GM21825 (cell line): ENCODE measurements around the gene SLC2A6.

Experiments used
- ATAC-seq: cut with Tn5 transposase; IDR thresholded peaks from one replicate; pipeline ENCODE4 v1.9.1; 2021; ENCODE audit warnings: mild to moderate bottlenecking, moderate library complexity; ENCODE audit not compliant: unreplicated experiment

SLC2A6 gene

DNA sequence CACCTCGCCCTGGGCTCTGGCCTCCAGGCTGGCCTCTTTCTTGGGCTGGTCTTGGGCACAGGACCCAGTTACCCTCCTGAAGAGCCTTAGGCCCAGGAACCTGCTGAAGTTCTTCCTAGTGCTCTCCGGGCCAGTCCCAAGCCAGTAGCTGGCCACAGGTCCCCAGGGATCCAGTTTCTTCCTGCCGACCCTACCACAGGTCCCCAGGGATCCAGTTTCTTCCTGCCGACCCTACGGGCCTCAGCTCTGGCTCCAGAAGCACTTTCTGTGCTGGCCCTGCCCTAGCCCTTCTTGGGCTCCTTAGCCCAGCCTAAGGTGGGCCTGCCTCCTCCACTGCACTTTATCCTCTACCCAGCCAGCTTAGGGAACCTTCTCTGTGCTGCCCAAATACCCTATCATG, 37.3 kb downstream of the SLC2A6 start:
- no peak for ATAC-seq

- no peak for ATAC-seq
These were observed 38.0 kb downstream of the SLC2A6 start for GRCh38 chr9:133440874-133441273.

DNA sequence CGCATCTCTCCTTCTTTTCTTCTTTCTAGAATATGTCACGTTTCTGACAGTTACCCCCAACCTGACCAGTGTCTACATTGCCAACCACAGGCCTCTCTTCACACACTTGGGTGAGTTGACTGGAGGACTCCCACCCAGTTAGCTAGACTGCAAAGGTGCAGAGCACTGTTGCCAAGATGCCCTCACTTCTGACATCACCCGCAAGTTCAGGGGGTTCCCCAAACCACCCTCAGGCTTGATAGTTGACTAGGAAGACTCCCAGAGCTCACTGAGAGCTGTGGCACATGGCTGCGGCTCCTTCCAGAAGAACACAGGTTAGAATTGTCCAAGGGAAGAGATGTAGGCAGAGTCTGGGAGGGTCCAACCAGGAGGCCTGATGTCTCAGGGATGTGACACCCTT, 39.6 kb downstream of the SLC2A6 start:
- ATAC-seq: no peak

- ATAC-seq: no peak
These were observed 41.0 kb downstream of the SLC2A6 start for GRCh38 chr9:133437753-133438531.

DNA sequence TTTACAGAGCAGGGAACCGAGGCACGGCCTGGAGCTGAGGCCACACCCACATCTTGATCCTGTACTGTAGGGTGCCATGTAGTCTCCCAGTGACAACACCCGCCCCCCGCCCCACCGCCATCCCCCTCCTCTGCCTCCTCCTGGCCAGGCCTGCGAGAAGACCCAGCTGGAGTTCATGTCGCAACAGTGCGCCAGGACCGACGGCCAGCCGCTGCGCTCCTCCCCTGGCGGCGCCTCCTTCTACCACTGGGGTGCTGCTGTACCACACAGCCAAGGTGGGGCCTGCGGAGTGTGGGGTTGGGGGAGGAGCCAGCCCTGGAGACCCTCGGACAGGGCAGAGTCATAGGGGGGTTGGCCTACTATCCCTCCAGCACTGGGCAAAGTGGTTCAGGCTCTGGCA, 42.2 kb downstream of the SLC2A6 start:
- ATAC-seq: no peak

DNA sequence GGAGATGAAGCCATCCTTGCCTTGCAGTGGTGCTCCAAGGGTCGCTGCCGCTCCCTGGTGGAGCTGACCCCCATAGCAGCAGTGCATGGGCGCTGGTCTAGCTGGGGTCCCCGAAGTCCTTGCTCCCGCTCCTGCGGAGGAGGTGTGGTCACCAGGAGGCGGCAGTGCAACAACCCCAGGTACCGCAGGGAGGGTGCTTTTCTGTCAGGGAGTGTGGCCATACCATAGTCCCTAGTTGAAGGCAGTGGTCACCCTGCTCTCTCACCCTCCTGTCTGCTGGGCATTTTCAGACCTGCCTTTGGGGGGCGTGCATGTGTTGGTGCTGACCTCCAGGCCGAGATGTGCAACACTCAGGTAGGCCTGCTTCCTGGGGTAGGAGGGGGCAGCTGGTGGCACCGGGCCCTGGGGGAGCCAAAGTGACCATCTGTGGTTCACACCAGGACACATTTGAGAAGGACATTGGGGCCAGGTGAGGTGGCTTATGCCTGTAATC, 45.5 kb downstream of the SLC2A6 start:
- no peak for ATAC-seq

- no peak for ATAC-seq
These were observed 48.7 kb downstream of the SLC2A6 start for GRCh38 chr9:133430244-133430643.

DNA sequence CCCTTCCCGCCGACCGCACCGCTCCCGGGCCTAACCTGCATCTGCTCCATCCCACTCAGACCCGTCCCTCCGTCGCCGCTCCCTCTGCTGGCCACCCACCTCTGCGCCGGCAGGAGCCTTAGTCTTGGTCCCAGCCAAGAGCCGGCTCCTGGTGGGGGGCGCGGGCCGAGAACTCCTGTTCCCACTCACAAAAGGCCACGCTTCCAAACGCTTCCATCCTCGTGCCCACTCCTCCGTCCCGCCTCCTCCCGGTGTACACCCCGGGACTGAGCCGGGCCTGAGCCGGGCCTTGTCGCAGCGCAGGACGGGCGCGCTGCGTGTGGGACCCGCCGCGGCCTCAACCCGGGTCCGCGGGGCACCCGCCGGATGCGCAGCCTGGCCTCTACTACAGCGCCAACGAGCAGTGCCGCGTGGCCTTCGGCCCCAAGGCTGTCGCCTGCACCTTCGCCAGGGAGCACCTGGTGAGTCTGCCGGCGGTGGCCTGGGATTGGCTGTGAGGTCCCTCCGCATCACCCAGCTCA, 49.2 kb downstream of the SLC2A6 start:
- no peak for ATAC-seq

- ATAC-seq: no peak
These were observed 49.7 kb downstream of the SLC2A6 start for GRCh38 chr9:133429214-133429613.

- ATAC-seq: no peak
These were observed 50.2 kb downstream of the SLC2A6 start for GRCh38 chr9:133428617-133429101.

GRCh38 chr9:133427658-133428348, 51.1 kb downstream of the SLC2A6 start:
- ATAC-seq: no peak

DNA sequence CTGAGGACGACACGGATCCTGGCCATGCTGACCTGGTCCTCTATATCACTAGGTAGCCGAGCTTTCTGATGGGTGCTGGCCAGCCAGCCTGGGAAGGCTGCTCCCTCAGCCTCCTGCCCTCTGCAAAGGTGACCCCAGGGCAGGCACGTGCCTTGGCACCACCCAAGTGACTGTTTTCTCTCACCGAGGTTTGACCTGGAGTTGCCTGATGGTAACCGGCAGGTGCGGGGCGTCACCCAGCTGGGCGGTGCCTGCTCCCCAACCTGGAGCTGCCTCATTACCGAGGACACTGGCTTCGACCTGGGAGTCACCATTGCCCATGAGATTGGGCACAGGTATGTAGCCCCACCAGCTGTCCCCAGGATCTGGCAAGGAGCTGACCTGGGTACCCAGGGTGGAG, 52.9 kb downstream of the SLC2A6 start:
- no peak for ATAC-seq

DNA sequence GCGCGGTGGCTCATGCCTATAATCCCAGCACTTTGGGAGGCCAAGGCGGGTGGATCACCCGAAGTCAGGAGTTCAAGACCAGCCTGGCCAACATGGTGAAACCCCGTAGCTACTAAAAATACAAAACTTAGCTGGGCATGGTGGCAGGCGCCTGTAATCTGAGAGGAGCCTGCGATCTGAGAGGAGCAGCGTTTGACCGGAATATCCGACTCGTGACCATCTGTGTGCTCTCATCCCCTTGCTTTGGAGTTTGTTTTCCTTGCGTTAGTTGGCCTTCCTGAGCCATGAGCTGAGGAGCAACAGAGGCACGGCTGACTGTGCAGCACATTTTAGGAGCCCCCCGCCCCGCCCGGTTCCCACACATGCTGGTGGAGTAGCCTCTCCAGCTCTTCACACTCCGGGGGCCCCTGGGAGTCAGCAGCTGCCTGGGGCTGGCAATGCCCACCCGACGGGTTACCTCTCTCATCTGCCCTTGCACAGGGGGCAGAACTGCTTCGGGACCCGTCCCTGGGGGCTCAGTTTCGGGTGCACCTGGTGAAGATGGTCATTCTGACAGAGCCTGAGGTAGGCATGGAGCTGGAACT, 53.8 kb downstream of the SLC2A6 start:
- no peak for ATAC-seq

- no peak for ATAC-seq
These were observed 54.7 kb downstream of the SLC2A6 start for GRCh38 chr9:133424187-133424586.

GRCh38 chr9:133423216-133423615, 55.7 kb downstream of the SLC2A6 start:
- ATAC-seq: no peak

DNA sequence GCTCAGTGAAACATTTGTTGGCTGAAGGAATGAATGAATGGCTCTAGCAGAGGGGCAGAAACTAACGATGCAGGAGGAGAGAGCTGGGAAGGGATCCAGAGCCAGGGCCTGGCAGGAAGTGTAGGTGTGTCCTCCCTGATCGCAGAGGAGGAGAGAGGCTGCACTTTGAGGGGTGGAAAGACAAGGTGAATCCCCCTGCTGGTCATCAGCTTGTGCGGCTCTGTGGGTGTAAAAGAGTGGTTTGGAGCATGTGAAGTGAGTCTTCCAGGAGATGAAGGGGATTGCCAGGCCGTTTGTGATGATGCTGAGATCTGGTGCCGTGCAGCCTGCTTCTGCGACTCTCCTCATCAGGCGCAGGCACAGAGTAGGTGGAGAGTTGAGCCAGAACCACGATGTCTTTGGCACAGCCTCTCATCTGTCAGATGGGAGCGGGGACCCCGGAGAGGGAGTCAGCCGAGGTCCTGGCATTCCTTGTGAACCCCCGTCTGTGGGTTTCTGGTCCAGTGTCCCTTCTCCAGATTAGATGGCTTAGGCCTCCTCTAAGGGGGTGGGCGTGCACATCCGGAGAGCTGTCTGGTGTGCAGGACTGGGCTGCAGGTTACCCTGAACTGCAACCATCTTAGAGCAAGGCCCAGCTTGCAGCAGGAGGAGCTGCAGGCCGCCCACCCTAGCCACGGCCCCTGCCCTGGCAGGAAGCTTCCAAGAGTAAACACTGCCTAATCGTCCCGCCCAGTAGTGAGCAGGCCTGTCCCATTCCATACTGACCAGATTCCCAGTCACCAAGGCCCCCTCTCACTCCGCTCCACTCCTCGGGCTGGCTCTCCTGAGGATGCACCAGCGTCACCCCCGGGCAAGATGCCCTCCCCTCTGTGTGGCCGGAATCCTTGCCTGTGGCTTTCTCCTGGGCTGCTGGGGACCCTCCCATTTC, 57.0 kb downstream of the SLC2A6 start, which contains the start of gene ADAMTS13:
TSS of gene ADAMTS13 (plus strand) at position 753 of the 928 bp plus-strand sequence. CDS start at position 830, 77 bp downstream.
- peak; percentile 31 for ATAC-seq
